HCT116 (cell line): ENCODE results near the gene AADACL4.

Source experiments
- CTCF ChIP-seq, 3 experiments: fragments of 200-600 bp in 1 of 3; sonication (generic) in 1 of 3; IDR thresholded peaks in 2 of 3; conservative IDR thresholded peaks in 1 of 3; 2 replicates each; pipeline ENCODE4 v1.5.1; 2012 to 2017; ENCODE audit warnings: low read depth in 2 of 3, low read length in 2 of 3, antibody characterized with exemption in 1 of 3, borderline replicate concordance in 1 of 3, control low read depth in 1 of 3, mild to moderate bottlenecking in 1 of 3, mixed read lengths in 1 of 3, mixed run types in 1 of 3, moderate library complexity in 1 of 3; ENCODE audit not compliant: insufficient read depth in 1 of 3
- EZH2 ChIP-seq: fragments of 200-600 bp; sonication (generic); IDR thresholded peaks from 2 replicates; pipeline ENCODE4 v1.6.1; 2017; ENCODE audit warnings: antibody characterized with exemption, mixed run types
- EZH2phosphoT487 ChIP-seq: fragments of 200-600 bp; IDR thresholded peaks from 2 replicates; pipeline ENCODE4 v1.6.1; 2018; ENCODE audit warnings: antibody characterized with exemption, borderline replicate concordance
- POLR2A ChIP-seq: IDR thresholded peaks from 2 replicates; pipeline ENCODE4 v1.7.0; 2011; ENCODE audit warnings: borderline replicate concordance; ENCODE audit not compliant: insufficient read depth, insufficient read length; ENCODE audit errors: extremely low read depth
- REST ChIP-seq: IDR thresholded peaks from 2 replicates; pipeline ENCODE4 v1.6.1; 2012; ENCODE audit warnings: low read depth

DNA sequence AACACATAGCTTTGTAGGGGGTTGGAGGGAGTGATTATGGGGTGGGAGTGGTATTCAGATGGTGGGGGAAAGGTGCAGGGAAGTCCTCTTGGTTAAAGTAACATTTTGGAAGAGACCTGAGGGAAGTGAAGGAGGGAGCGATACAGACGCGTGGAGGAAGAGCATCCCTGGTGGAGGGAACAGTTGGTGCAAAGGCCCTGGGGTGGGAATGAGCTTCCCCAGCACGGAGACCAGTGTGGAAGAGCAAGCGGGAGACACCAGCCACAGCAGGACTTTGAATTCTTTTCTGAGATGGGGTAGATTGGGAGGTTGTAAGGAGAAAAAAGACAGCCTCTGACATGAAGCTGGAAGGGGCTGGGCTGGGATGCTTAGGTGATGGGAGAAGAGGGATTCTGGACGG, 49.4 kb upstream of the AADACL4 start:
- TF ChIP-seq CTCF (IDR thresholded peaks at IDR 0.05 in 2 of 3, conservative IDR thresholded peaks at IDR 0.05 in 1 of 3; ENCODE audit: borderline replicate concordance in 1 of 3, insufficient read depth in 1 of 3, low read depth in 2 of 3, low read length in 2 of 3) (no peak; a peak in 1 of 6 replicates), REST (no peak), POLR2A (no peak), EZH2 (no peak), EZH2phosphoT487 (no peak)
